Loucy (cell line): ENCODE measurements around the gene GPATCH2L.

Experiments used
- CTCF ChIP-seq: fragments of 200-600 bp; sonication (generic); conservative IDR thresholded peaks from 2 replicates; pipeline ENCODE4 v1.5.1; 2014; ENCODE audit warnings: mild to moderate bottlenecking, antibody characterized with exemption, low read length
- EZH2phosphoT487 ChIP-seq: fragments of 200-600 bp; IDR thresholded peaks from 2 replicates; pipeline ENCODE4 v1.6.1; 2018; ENCODE audit warnings: antibody characterized with exemption, mild to moderate bottlenecking, moderate library complexity, borderline replicate concordance

- TF ChIP-seq CTCF, result no peak
- no peak for TF ChIP-seq EZH2phosphoT487
Observed at GRCh38 chr14:76134231-76134630, 17.5 kb upstream of the GPATCH2L start.
